Myocyte (in vitro differentiated cells): Measurements from ENCODE around the gene TEX26. TPM values are rescaled to one million over a fixed set of nuclear protein-coding genes. Genes with fewer than 3 reads are reported as not detected.

ENCODE experiments used
- DNase-seq: peaks from one replicate; pipeline ENCODE4 v3.0.0-alpha.2; 2012; ENCODE audit warnings: low read depth
- total RNA-seq: library from RNA; depleted of rRNA; stranded (reverse); fragments of >200 nt; gene quantifications from 2 replicates; pipeline ENCODE4 v1.2.3, GENCODE V29; 2014

Gene TEX26
- total RNA-seq, 1 donor from 2014 or later = not detected

- no peak for DNase-seq
Observed at GRCh38 chr13:30974350-30974749, 41.9 kb downstream of the TEX26 start.

DNA sequence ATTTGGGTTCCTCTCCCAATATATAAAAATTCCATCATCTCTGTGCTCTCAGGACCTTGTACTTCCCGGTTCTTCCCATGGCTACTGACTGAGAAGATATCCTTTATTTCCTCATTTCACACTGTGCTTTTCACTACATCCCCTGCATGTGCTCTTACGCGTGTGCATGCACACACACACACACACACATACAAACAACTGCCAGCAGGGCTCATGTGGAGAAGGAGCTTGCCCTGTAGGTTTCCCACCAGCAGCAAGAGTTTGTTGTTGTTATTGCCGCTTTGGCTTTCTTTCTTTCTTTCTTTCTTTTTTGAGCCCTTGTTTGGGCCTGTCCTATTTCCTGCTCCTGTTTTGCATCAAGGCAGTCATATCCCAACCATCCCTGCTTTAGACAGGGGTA is 43.6 kb downstream of the TEX26 start:
- DNase-seq = no peak

DNA sequence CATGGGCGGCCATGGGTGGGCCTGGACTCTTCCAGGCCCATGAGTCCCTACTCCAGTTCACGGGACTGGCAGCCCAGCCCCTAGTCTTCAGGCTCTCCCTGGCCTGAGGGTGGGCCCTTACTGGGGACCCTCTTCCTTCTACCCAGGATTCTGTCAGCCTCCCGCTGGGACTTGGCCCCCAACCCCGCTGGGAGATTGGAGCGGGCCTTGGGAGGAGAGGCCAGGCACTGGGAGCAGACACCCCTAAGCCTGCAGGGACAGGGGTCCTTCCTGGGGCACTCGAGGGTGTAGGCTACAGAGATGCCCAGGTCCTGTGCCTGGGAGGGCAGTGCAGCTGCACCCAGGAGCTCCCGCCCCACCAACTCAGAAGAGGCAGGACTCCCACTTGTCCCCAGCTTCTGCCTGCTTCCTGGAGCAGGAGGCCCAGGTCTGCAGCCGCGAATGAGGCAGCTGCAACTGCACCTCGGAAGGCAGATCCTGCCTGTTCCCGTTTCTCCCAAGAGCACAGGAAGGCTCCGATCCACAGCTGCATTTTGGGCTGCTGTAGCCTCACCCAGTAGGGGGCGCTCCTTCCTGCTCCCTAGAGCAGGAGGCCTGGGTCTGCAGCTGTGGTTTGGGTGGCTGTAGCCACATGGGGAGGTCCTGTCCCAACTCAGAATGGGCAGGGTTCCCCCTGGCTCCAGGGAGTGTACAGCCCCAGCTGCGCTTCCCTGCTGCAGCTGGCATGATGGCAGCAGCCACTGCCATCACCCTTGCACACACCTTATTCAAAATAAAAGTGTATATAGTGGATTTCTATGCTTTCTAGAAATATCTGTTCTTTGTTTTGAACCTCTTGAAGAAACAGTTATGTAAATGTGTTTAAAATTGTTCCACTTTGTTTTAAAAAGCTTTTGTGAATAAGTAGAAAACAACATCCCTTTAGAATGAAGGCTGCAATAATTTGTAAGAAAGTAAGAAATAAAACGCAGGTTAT is 46.8 kb downstream of the TEX26 start:
- peak; percentile 22 for DNase-seq

GRCh38 chr13:30982506-30982905 is 50.0 kb downstream of the TEX26 start:
- DNase-seq = no peak

DNA sequence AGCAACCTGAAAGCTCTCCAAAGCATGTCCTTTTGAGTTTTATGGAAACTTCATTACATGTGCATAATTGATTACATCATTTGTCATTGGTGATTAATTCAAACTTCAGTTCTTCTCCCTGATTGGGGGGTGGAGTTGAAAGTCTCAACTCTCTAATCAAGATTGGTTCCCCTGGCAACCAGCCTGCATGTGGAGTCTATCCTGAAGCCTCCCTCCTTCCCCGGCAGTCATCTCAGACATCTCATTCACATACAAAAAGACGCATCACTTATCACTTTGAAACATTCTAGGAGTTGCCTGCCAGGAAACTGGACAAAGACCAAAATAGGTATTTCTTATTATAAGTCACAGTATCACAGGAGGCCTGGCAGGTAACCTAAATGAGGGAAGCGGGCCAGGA is 50.5 kb downstream of the TEX26 start:
- no peak for DNase-seq

DNA sequence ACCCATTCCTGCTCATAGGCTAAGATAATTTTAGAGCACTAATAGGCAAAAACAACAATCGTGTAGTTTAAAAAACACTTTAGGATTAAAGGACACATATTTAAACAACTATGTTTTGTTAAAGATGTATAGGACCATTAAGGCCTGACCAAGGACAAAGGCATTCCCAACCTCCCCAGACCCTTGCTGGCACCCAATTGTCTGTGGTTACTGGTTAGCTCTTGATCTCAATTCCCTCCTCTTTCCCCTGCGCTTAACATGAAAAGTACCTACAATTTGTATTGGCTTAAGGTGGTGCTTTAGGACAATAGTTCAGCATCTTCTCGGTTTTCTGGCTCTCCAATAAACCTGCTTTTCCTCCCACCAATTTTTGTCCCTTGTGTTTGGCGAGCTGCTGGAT is 51.0 kb downstream of the TEX26 start:
- DNase-seq = no peak

- DNase-seq = no peak
Observed at GRCh38 chr13:30984620-30985019, 52.2 kb downstream of the TEX26 start.

GRCh38 chr13:30985637-30986205 is 53.3 kb downstream of the TEX26 start:
- DNase-seq = peak; percentile 12

- DNase-seq = no peak
Observed at GRCh38 chr13:30991184-30991583, 58.7 kb downstream of the TEX26 start.

DNA sequence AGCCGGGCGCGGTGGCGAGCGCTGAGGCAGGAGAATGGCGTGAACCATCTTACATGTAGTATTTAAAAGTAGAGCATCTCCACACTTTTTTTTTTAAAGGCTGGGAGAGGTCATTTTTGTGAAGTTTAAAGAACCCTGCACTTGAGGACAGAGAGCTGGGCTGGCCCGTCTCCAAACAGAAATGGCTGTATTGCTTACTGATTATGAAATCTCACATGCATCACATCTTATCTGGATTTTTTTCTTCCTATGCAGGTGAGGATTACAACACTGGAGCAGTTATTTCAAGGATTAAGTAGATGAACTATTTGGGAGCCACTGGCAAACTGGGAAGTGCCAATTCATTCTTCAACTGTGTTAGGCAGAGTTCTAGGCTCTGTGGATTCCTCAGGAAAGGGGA is 59.5 kb downstream of the TEX26 start:
- no peak for DNase-seq

- no peak for DNase-seq
Observed at GRCh38 chr13:30995331-30995730, 62.9 kb downstream of the TEX26 start.

- no peak for DNase-seq
Observed at GRCh38 chr13:30997697-30998096, 65.2 kb downstream of the TEX26 start.

GRCh38 chr13:30998136-30999088 is 66.0 kb downstream of the TEX26 start:
- DNase-seq = peak; percentile 18

DNA sequence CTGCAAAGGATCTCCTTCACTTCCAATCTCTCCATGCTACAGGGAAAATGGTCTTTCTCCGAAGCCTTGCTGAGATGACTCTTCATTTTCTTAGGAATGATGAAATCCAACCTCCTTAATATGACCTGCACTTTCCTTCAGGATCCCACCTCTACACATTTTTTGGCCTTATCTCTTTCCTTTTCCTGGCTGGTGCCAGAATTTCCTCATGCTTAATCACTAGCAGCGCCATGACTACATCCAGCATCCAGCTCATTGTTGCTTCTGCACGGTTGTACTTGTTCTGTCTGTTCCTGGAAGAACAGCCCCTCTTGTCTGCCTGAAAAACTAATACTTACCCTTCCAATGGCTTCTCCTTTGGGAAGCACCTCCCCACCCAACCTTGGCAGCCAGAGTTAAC is 68.4 kb downstream of the TEX26 start:
- no peak for DNase-seq

DNA sequence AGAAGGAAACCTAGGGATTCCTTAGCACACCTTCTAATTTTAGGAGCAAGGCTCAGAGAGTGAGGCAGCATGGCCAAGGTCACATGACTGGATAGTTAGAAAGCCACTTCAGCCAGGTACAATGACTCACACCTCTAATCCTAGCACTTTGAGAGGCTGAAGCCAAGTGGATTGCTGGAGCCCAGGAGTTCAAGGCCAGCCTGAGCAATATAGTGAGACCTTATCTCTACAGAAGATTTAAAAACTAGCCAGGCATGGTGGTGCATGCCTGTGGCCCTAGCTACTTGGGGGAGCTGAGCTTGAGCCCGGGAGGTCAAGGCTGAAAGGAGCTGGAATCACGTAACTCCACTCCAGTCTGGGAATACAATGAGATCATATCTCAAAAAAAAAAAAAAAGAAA is 69.2 kb downstream of the TEX26 start:
- DNase-seq = peak; percentile 14

- no peak for DNase-seq
Observed at GRCh38 chr13:31005066-31005465, 72.6 kb downstream of the TEX26 start.

DNA sequence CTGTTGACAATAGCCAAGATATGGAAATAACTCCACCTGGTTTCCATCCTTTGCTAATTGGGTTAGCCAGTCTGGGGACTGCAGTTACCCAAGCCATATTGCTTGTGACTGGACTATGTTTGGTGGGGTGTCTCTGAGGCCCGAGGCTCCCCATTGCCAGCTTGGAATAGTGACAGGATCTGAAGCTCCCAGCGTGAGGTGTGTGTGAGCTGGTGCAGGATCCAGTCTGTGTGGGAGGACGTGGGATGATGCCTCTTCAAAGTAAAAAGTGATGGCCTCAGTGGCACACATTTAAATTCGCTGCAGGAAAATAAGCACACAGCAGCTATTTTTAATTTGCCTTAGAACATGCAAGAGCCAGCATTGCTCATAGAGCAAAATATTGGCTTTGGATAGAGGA is 75.0 kb downstream of the TEX26 start:
- DNase-seq = no peak

GRCh38 chr13:31008400-31009115 is 76.1 kb downstream of the TEX26 start:
- no peak for DNase-seq

DNA sequence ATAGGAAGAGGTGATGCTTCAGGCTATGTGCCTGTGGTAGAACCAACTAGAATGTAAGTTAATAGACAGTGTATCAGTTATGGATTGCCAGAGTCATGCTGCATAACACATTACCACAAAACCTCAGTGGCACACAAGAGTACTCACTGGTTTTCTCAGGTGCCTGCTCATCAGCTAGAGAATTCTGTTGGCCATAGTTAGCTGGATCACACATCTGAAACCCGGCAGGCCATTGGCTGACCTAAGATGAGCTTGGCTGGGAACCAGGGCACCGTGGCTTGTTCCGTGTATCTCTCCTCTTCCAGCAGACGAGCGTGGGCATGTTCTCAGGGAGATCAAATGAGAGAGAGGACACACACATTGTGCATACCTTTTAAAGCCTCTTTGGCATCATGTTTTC is 76.7 kb downstream of the TEX26 start:
- DNase-seq = peak; percentile 84

DNA sequence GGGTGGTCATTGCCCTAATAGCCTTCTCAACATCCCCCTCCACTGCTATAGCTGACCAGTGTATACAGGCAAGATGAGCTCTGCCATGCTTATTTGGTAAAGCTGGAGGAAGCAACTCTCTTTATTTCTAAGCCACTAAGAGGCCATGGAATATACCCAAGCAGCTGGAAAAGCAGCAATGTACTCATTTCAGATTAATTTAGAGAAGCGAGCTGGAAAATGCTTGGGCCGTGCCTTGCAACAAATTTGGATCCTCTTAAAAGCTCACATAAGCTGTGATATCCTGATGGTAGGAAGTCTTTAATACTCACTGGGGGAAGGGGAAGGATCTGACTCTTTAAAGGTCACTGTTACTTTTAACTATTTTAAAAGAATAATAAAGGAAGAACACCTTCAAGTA is 77.8 kb downstream of the TEX26 start:
- DNase-seq = no peak
